Kidney glomerular epithelial cell (primary cell): ENCODE data around the gene ALK.

ENCODE experiments used
- DNase-seq: peaks from one replicate; lab custom pipeline; 2025; lab: John Stamatoyannopoulos, UW

Gene ALK

DNA sequence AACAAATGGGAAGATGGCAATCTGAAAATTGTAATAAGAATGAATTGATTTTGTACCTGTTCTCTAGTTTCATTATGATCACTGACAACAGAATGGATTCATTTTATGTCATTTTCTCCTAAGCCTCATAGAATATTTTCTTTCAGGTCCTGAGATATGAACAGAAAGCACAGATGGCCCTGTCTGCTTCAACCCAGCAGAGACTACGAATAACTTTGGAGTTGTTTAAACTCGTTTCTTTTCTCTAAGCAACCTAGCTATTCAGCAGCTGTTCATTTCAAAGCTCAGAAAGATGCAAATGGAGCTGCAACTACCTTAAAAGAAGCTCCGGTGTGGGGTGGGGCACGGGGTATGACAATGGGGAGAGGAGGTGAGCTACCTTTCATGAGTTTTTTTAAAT, 124.9 kb downstream of the ALK start:
- DNase-seq, result no peak

DNA sequence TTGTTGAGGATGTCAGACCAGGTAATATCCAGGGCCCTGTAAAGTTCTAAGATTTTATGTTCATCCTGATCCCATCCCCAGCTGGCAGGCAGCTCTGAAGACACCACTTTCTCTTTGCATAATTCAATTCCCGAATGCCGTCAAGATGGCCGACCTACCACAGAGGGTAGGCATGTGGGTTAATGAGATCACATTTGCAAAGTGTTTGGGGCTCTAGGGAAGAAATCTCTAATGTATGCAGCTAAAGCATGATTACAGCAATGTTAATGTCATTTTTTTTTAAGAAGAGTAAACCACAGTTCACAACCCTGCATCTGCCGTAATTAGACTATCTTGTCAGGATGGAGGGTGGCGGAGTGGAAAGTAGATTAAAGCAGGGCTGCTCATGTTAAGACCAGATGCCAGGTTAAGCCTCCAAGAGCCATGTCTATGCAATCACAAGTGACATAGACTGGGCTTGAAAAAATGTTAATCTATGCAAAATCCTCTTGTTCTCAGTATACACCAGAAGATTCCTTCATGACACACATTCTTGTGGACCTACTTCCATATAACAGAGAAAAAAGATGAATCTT, 131.4 kb downstream of the ALK start:
- no peak for DNase-seq

DNA sequence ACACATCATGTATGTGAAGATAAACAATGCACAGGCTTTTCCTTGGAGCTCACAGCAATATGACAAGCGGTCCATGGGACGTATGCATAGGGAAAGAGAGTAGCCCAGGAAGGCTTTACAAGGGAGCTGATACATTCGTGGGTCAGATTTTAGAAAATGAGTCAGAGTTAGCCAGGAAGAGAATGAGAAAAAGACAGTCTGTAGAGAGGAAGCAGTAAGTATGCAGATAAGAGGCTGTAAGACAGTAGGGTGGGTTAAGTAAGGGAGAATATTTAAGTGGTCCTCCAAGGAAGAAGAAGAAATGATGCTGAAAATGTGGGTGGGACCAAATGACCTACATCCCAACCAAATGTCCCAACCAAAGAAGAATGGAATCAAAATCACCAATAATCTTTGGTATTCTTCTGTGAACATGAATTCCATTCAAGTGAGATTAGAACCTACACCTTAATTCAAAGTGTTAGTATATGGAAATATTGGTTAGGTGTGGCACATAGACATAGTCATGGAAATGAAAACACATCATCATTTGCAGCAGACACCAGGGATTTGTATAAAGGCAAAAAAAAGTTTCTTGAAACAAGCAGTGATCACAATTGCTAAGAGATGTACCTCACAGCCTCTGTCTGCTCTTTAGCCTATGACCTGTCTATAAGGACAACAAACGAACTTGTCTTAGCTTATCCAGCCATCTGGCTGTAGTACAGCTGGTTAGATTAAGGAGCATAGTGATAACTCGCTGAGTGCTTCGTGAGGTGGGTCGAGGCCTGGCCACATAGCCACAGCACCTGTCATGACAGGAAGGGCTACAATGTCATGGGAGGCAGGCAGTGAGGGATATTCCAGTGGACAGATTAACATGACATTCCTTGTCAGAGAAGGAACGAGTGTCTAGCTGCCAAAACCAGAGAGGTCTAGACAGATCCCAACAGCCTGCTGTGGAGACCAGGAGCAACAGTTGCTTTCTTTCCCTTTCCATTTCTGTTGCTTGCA, 133.6 kb downstream of the ALK start:
- no peak for DNase-seq

DNA sequence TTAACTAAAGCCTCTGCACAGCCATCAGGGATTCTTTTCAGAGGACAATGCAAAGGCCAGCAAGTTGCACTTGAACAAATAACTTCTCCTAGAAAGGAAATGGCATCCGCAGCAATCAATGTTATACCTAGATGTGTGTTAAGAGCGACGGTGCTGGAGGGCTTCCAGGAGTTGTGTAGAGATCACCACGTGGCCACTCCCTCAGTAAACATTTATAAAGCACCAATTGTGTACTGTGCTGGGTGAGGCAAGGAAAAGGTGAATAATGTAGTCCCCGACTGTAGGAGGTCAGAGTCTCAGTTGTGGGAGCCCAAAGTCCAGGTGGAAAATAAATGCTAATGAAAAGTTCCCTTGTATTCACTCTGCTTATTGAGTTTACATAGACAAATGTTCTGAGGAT, 135.0 kb downstream of the ALK start:
- no peak for DNase-seq

DNA sequence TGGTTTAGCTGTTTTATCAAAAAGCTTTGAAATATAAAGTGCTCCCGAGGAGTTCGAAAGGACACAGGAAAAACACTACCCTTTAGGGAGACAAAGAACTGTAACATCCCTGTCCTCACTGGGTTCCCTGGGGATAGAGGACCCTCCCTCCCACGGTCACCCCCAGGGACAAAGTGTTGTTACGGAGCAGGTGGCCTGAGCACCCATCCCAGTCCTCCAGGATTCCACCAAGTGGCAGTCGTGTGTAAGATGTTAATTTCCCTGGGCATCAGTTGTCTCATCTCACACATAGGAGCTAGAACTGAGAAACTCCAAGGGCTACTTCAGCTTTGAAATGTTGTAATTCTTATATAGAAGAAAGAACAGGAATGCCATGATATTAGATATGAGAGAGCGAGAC, 137.7 kb downstream of the ALK start:
- DNase-seq, result no peak

DNA sequence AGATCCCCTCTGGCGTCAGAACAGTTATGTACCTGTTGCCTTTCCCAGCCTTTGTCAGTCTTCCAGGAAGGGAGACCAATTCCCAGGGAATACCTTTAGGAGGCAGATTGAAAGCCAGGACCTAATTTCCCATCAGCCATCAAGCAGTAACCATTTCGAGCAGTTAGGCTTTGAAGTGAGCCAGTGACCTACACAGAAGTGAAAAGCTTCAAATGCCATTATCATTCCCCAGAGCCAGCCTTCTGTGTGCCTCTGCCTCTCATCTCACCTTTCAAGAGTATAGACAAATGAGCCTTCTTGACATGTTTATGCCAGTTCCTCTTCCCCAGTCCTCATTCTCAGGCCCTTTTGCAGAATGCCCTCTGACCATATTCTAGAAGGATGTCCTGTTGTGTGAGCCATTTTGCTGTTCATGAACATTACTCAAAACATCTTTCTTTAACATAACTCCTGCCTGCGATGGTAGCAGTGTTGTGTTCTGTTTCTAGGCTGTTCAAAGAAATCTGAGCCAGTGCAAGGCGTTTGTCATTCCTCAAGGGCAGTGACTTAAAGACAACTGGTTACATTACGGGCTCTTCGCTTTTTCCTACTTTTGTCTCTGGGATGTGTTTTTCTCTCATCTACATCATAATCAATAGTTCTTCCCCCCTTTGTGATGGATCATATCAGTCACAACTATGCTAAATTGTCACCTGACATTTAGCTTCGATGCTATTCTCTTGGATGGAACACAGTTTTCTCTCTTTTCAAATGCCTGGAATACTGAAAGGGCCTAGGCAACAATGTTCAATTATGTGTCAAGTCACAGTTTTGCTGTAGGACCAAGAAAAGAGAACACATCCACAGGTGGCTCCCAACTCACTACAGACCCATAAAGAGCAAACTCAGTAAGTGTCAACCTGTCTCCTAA, 138.6 kb downstream of the ALK start:
- DNase-seq, result no peak

DNA sequence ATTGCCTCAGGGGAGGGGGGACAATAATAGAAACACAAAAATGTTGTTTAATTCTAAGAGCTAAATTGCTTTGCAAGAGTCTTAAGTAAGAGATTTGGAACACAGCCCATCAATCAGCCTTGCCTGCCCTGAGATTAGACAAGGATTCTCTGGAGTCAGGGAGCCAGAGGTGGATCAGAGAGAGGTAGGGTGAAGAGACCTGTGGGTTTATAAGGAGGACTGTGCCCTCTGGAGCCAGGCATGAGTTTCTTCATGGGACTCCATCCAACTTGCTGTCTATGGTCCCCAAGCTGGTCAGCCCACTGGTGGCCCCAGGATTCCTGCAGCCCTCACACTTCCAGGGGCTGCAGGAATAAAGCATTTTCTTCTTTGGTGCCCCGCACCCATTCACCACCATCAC, 139.3 kb downstream of the ALK start:
- no peak for DNase-seq

DNA sequence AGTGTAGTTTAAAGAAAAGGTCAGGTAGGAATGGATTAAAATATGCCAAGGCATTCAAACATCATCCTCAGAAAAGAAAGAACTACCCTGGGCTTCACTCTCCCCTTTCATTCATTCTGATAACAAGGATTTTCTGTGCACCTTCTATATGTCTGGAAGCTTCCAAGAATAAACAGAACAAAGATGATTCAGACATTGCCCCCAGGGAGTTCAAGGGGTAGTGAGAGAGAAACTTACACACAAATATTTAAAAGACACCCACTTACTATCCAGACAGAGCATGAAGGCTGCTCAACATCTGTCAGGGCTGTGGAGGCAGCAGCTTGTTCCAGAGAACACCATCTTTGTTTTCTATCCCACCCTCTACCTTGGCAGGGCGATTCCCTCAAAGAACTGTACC, 140.5 kb downstream of the ALK start:
- no peak for DNase-seq

DNA sequence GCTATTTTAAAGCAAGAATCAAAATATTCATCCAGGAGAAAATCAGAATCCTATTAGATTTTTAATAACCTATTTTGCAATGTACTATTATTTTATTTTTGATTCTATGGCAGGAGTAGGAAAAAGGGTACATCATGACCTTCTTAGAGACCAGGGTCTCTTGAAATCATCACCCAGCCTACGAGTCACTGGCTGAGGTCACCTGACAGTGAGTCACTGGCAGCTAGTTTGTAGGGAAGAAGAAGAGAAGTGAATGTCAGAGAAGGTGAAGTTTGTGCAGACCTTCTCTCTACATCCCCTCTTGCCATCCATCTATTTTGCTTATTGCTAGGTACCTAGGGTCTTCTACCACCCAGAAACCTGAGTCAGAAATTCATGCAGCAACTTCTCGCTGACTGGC, 144.2 kb downstream of the ALK start:
- DNase-seq, result peak; percentile 8

DNA sequence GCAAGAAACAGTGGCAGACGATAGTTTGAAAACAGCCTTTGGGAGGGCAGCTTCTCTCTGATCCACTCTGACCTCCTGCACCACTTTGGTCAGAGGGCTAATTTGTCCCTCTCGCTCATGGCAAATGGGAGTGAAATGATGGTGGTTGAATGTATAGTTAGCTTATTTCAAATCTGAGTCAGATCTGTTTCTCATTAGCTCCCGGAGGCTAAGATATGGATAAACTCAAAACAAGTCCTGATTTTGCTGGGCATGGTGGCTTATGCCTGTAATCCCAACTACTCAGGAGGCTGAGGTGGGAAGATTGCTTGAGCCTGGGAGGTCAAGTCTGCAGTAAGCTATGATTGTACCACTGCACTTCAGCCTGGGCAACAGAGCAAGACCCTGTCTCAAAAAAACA, 145.0 kb downstream of the ALK start:
- no peak for DNase-seq

DNA sequence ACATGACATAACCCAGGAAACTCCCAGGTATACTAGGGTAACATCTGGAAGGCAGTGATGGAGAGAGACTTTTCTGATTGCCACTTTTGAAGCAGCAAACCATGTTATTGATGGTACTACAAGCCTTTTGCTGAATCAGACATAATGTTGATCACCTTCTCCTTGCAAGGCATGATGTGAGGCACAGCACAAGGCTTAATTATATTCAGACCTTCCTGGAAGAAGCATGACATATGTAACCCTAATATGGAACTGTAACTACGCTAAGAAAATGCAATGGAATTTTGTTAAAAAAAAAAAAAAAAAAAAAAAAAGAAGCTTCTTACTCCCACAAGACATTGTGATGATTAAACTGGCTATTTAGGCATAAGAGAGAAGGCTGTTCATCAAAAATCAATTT, 145.4 kb downstream of the ALK start:
- DNase-seq, result no peak

DNA sequence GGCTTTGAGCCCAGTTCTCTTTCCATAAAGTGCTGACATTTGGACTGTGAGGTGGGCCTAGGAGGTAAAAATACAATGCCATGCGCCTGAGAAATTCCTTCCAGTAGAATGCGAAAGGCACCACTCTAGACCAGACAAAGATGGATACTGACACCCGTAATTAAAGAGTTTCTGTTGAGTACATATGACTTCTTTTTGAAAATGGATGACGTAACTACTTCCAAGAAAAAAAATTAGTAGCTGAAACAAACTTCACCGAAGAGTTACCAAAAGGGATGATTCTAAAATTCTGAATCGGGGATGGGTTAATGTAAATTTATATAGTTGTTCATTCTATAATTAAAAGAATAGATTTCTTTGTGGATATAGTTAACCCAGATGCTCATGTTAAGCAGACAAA, 146.8 kb downstream of the ALK start:
- no peak for DNase-seq

DNA sequence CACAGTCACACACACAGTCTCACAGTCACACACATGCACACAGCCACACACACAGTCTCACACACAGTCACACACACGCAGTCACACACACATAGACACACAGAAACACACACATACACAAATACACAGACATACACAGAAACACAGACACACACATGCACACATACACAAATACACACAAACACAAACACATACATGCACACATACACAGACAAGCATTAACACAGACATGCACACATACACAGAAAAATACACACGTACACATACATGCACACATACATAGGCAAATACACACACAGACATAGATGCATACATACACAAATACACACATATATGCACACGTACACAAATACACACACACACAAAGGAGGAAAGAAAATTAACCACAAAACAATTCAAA, 150.5 kb downstream of the ALK start:
- DNase-seq, result no peak

DNA sequence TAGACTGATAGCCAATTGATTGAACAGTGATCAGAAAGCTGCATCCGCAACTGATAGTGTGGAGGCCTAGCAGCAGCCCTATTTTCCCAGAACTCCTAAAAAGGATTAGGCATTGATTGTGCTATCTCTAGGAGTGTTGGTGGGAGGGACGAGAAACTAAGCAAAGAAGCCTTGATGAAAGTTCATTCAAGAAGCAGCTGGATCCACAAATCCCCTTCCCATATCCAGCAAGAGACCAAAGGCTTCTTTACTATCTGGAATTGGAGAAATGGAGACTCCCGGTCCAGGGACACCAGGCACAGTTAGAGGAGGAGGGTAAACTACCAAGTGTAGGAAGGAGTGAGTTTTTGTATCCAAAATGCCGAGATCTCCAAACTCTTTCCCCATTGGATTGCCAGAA, 151.5 kb downstream of the ALK start:
- no peak for DNase-seq

DNA sequence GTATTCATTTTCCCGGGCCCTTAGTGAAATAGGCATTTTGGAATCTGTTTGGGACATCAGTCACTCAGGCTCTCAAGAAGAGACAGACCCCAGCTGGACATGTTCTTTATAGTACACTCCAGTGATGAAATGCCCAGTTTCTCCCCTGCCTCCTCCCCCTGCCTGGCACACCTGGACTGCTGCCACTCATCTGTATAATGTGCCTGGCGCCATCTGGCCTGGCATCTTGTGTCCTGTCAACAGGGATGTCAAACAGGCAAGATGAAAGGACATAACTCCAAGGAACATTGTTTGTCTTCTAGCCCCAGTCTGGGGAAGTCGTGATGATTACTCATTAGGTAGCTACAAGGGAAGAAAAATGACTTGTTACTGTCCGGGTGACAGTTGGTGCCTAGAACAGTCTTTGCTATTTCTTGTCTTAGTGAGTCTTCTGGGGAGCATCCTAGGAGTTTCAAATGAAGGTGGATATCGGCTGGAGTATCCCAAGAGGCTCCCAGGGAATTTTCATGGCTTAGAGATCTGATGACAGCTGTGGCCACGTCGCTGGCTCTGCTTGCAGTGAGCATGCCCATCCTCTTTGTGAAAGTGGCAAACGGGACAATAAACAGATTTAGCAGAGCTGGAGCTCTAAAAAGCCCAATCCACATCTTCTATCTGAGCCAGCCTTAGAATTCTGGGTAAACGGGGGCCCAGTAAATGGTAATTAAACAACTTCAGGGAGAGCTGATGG, 153.6 kb downstream of the ALK start:
- no peak for DNase-seq

DNA sequence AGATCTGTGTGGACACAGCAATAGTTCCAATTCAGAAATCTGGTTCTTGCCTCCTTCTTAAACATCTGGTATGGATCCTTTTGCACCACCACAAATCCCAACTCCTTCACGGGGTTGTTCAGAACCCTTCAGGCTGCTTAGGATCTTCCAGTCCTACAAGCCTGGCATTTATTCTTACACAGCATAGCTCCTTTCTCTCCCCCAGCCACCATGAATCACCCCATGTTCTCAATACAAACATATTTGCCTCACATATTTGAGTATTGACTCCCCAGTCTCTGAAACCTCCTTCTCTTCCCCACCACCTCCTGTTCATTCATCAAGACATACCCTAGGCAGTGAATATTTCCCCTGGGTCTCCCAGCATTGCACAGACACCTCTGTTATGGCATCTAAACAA, 155.2 kb downstream of the ALK start:
- DNase-seq, result peak; percentile 18

DNA sequence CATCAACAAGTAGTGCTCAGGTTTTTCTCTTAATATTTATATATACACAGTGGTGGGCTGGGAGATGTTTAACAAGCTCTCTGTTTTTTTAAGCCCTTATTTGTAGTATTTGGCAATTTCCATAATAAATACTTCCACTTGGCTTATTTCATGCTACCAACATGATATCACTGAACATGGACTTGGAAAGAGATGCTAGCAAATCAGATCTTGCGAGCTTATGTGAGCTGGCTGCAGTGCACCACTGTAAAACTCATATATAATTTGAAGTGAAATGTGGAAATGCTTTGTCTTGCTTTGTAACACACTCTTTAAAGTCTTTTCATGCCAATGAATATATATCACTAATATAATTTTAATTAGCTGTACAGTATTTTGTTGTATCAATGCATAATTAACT, 155.7 kb downstream of the ALK start:
- no peak for DNase-seq

DNA sequence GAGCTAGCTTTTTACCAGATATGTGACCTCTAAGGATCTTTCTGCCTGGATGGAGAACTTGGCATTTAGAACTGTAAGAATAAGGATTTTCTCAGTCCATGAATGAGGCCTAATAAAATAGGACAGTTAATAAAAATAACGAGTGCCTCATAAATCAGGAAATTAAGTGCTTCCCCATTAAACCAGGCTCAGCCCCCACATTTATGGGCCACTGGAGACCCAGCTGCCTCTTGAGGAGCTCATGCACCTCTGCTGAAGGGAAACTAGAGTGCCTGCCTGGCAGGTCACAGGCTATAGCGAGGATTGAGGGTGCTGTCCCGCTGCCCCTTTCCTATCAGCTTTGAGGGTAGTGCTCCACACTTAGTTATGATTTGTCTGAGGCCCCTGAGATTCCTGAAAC, 158.0 kb downstream of the ALK start:
- no peak for DNase-seq

DNA sequence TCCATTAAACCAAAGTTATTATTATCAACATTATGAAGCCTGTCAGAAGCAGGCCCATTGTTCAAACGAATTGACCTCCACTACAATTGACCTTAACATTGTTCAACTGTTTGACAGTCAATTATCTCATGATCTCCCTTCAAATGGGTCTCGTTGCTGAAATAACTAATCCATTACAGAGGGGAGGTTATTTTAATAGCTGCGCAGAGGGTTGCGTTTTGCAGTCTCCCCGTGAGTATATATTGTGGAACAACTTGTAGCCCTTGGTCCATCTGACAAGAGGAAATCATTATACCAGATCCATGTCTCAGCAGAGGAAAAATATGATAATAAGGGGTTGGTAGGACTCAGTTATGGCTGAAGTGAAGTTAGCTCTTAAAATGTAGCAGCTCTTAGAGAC, 159.1 kb downstream of the ALK start:
- no peak for DNase-seq

DNA sequence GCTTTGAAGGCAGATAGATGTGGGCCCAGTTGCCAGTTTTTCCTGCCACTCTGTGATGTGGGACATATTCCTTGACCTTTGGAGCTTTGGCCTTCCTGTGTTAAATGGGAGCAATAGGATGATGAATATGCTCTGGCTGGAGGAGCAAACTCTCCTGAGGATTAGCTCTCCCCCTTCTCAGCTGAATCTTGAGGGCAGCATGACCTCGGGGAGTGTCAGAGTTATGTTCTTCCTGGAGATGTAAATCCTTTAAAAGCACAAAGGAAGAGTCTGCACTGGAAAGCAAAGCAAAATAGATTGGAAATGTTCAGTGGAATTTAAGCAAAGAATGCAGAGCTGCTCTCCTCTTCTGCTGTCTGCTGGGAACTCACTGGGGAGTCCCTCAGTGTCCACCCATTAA, 160.1 kb downstream of the ALK start:
- DNase-seq, result no peak

DNA sequence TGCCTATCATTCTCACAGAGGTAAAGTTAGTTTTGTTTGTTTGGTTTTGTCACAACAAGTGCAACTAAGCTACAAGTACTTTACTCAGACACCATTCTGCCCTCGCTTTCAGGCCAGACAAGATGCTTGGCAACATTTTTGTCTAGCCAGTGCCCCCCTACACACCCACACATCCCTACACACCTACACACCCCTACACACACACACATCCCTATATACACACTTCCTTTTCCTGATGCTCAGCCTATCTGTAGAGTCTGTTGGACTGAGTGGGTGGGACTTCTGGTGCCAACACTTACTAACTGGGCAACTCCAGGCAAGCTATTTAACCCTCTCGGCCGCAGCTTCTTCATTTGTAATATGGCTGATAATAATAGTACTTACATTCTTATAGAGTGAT, 161.4 kb downstream of the ALK start:
- DNase-seq, result no peak

DNA sequence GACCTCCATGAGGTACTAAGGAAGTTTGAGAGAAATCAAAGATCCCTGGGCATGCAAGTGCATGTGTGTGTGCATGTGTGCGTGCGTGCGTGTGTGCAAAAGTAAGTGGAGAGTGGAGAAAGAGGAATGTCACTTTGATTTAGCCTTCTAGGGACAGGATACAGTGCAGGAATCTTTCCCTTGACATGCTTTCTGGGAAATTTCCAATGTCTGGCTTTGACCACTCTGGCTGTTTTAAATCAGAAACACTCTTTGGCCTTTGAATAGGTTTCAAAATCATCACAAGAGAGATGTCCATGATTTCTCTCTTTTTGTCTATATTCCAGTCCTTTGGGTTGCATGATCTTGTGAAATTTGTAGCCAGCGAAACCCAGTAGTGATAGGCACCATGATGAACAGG, 162.0 kb downstream of the ALK start:
- no peak for DNase-seq
